ENCODE data around the gene DDX1.

Gene DDX1

GRCh38 chr2:15633043-15633970 is 41.6 kb downstream of the DDX1 start:
- DNase-seq = no peak

GRCh38 chr2:15633971-15634346 is 42.3 kb downstream of the DDX1 start:
- no peak for DNase-seq

GRCh38 chr2:15634846-15635490 is 43.3 kb downstream of the DDX1 start:
- no peak for DNase-seq

GRCh38 chr2:15636972-15637785 is 45.5 kb downstream of the DDX1 start:
- DNase-seq = peak; percentile 47

- DNase-seq = no peak
Measured at GRCh38 chr2:15638720-15639119, 47.1 kb downstream of the DDX1 start.

GRCh38 chr2:15639323-15640251 is 47.9 kb downstream of the DDX1 start:
- no peak for DNase-seq

GRCh38 chr2:15640261-15640711 is 48.6 kb downstream of the DDX1 start:
- DNase-seq = no peak

- no peak for DNase-seq
Measured at GRCh38 chr2:15640784-15641183, 49.1 kb downstream of the DDX1 start.

GRCh38 chr2:15641530-15641982 is 49.9 kb downstream of the DDX1 start:
- DNase-seq = no peak

- DNase-seq = no peak
Measured at GRCh38 chr2:15642011-15642814, 50.5 kb downstream of the DDX1 start.

GRCh38 chr2:15642815-15643500 is 51.3 kb downstream of the DDX1 start:
- DNase-seq = no peak

- no peak for DNase-seq
Measured at GRCh38 chr2:15643791-15644585, 52.3 kb downstream of the DDX1 start.

- DNase-seq = no peak
Measured at GRCh38 chr2:15645300-15645699, 53.6 kb downstream of the DDX1 start.

- no peak for DNase-seq
Measured at GRCh38 chr2:15645720-15646385, 54.2 kb downstream of the DDX1 start.

GRCh38 chr2:15646661-15647060 is 55.0 kb downstream of the DDX1 start:
- no peak for DNase-seq

GRCh38 chr2:15647622-15648590 is 56.2 kb downstream of the DDX1 start:
- no peak for DNase-seq

GRCh38 chr2:15648593-15649525 is 57.2 kb downstream of the DDX1 start:
- DNase-seq = no peak
